Skin of body (tissue), 2 donors: Measurements from ENCODE around the gene TBCEL. TPM values are rescaled to one million over a fixed set of nuclear protein-coding genes. Genes with fewer than 3 reads are reported as not detected.
"Not testable (repeated sequence)": the region's sequence is repeated elsewhere in the genome, so short reads cannot be mapped to it uniquely, and the experiment has no call there.

ENCODE experiments used
- DNase-seq: peaks from one replicate; lab custom pipeline; 2025; lab: John Stamatoyannopoulos, UW
- total RNA-seq: library from RNA; depleted of rRNA; stranded (reverse); fragments of >200 nt; gene quantifications from one replicate; pipeline ENCODE4 v1.2.3, GENCODE V29; 2014

The TBCEL gene
- total RNA-seq, 1 donor from 2014 or later, result 28.6 TPM

GRCh38 chr11:121024989-121025388 lies 1.1 kb downstream of the TBCEL start:
- peak; percentile 13 for DNase-seq

- no peak for DNase-seq
These were observed 5.3 kb downstream of the TBCEL start for GRCh38 chr11:121029153-121029552.

DNA sequence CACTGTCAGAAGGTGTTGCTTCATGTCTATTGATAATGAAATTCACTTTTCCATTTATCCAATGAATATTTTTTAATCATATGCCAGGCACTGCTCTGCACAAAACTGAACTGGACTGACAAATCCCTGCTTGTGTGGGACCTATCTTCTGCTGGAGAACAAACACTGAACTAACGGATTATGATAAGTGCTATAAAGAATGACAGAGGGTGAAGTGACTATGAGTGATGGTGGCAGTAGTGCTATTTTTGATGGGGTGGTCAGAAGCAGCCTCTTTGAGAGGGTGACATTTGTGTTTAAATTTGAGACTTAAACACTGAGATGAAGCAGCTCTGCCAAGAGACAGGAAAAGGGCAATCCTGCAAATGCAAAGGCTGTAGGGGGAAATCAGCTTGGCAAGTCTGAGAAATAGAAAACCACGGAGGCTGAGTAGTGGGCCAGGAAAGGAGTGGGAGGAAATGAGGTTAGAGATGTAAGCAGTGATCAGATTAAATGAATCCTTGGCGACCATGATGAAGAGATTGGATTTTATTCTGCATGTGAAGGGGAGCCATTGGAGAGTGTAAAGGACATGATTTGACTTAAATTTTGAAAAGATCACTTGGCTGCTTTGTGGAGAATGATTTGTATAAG lies 6.0 kb downstream of the TBCEL start:
- DNase-seq, result no peak

- DNase-seq, result no peak
These were observed 7.3 kb downstream of the TBCEL start for GRCh38 chr11:121031167-121031566.

DNA sequence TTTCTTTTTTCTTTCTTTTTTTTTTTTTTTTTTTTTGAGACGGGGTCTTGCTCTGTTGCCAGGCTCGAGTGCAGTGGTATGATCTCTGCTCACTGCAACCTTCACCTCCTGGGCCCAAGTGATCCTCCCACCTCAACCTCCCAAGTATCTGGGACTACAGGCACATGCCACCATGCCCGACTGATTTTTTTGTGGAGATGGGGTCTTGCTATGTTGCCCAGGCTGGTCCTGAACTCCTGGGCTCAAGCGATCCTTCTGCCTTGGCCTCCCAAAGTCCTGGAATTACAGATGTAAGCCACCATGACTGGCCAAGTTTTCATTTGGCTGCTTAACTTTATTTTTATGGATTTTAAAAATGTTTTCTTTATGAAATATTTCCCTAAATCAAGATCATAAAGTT lies 7.7 kb downstream of the TBCEL start:
- DNase-seq, result not testable (repeated sequence)

DNA sequence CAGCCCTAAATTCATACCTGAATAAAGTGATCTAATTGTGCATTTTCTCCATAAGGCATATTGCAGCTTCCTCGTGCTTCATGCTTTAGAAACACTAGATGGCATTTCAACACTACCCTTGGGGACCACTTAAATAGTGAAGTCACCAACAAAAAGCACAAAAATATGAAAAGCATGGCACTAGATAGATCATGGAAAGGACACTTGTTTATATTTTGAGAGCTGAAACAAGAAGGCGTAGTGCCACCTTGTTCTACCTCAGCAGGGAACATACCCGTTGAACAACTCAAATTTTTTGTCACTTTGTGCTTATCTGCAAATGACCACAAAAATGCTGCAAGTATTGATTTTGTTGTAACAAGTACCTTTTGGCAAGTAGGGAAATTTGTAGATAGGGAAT lies 8.6 kb downstream of the TBCEL start:
- no peak for DNase-seq

GRCh38 chr11:121033635-121034034 lies 9.7 kb downstream of the TBCEL start:
- DNase-seq, result no peak

DNA sequence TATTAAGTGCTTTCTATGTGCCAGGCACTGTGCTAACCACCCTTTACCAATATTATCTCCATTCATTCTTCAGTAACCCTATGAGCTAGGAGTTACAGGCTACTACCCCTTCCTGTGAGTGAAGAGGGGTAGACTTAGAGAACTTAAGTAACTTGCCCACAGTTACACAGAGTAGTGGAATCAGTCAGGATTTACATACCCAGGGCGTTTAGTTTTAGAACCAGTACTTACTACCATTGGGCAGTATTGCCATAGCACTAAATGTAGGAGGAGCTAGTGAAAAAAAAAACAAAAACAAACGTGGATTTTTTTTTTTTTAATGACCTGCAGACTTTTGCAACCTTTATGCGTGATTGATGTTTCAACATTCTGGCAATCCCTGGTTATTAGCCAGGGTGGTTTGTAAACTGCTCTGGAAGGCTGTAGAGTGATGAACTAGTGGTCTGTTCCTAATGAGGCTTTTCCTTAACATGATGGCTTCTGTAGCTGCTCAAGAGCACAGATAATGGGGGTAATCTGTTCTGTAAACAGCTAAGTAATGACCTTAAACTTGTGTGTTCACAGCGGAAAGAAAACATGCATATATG lies 11.4 kb downstream of the TBCEL start:
- no peak for DNase-seq

- no peak for DNase-seq
These were observed 11.9 kb downstream of the TBCEL start for GRCh38 chr11:121035780-121036179.

DNA sequence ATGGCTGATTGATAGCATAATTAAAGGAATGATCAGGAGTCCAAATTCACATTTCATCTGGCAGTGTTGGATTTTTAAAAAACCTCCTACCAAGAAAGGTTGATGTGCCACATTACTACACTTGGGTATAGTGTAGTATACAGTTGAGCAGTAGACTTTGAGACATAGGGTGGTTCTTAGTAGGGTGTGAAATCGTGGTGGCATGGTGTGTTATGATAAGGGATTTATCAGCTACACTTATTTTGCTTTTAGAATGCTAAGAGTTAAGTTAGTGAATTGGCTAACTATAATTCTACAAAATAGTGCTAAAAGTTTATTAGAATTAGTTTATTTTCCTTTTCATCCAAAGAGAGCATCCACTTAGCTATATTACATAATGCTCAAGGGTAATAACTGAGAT lies 13.1 kb downstream of the TBCEL start:
- no peak for DNase-seq

DNA sequence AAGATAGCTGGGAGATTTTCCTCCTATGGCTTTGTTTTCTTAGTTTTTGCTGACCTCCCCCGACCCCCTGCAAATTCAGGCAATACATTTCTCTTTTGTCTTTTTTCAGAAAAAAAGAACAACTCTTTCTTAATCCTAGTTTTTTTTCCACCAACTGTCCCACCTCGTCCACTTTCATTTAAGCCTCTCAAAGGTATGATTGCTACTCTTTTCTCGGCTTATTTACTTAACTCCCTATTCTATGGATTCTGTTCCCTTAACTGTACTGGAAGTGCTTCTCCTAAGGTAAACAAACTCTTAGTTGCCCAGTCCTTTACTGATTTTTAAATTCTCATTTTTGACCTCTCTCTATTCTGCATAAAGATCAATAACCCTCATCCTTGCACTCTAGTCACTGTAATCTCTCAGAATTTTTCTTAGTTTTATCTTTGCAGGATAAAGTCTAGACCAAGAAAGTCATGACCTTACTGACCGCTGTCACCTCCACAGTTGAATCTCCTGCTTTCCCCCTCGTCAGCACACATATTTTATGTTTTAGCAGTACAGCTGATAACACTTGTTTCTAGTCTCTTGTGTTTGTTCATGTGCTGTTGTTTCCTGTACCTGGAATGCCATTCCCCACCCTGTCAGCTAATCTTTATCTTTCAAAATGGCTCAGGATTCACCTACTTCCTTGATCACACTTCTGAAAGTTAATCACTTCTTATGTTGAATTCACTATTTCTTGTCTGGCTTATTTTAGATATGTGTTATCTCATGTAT lies 14.9 kb downstream of the TBCEL start:
- no peak for DNase-seq

DNA sequence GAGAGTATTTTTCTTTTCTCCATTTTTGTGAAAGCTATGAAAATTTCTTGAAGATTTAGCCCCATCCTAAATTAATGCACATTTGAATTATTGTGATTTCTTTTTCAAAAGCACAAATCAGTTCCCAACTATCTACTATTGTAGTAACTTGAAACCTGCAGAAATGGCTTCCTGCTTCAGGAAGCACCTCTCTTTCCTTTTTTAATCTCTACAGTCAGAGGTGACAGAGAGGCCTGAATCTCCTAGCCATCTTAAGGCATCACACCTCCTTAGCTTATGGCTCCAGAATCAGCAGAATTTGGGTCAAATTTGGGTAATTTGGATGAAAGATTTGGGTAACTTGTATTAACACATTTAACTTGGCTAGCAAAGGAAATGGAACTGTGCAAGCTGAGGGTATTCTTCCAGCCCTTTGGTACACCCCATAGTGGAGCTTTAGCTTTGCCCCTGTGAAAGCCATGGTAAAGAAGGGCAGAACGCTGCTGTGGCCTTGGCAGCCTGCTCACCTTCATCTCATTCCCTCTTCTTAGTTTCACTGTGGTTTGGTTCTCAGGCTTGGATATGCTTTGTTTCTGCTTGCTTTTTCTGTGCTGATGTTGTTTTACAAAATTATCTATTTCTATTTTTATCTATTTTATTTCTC lies 16.2 kb downstream of the TBCEL start:
- DNase-seq, result no peak

DNA sequence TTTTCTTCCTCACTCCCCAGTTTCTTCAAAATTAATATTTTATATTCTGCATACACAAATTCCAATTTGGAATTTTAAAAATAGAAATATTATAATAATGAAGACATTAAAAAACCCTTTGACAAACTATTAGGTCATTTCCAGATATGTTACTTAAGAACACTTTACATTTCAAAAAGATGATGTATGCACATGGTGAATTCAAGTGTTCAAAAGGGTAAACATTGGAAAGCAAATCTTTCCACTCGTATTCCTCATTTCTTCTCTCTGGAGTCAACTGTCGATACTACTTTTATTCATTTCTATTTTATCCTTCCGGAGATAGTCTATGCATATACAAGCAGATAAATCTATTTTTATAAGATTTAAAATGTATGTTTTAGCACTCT lies 16.7 kb downstream of the TBCEL start:
- no peak for DNase-seq

- no peak for DNase-seq
These were observed 17.2 kb downstream of the TBCEL start for GRCh38 chr11:121041072-121041471.

DNA sequence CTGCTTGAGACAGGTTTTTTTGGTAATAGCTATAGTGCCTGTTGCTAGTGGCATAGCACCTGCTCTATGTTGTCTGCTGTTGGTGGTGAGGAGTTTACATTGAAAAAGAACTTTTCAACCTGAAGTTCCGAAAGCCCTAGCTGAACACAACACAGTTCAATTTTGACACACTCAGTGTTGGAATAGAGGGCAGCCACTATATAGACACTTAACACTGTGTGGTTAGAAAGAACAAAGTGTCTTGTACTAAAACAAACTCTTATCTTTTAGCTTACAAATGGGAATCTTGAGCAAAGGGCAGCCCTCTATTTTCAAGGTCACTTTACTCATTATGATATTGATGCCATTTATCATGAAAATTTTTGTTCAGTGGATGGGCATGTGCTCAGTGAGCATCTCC lies 18.4 kb downstream of the TBCEL start:
- DNase-seq, result no peak

- no peak for DNase-seq
These were observed 24.0 kb downstream of the TBCEL start for GRCh38 chr11:121047926-121048325.

DNA sequence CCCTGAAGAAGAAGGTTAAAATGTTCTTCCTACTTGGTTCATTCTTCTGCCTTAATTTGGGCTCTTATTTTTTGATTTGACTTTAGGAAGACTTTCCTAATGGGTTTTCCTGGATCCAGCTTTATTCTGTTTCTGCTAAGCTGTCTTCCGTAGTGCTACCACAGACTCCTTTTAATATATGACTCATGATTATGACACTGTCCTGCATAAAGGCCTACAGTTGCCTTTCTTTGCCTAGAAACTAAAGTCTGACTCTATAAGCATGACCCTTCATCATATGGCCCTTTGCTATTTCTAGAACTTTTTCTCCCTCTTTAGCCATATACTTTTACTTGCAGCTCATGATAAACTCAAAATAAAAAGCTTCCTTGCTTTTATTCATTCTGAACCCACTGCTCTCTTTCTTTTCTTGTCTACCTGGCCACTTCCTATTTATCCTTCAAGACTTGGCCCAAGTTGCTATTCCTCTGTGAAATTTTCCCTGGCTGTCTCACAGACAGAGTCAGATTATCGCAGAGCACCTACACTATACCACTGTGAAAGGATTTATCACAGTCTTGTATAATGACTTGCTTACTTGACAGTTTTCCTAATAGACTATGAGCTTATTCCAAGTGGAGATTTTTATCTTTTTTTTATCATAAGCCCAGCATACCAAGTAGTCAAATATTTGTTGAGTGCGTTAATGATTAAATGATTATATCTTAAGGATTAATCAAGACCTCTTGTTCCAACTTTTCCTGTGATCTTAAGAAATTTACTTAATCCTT lies 24.7 kb downstream of the TBCEL start:
- no peak for DNase-seq

- DNase-seq, result no peak
These were observed 29.3 kb downstream of the TBCEL start for GRCh38 chr11:121053244-121053643.

GRCh38 chr11:121054266-121054665 lies 30.4 kb downstream of the TBCEL start:
- no peak for DNase-seq

- DNase-seq, result no peak
These were observed 31.2 kb downstream of the TBCEL start for GRCh38 chr11:121055076-121055475.

- no peak for DNase-seq
These were observed 34.0 kb downstream of the TBCEL start for GRCh38 chr11:121057922-121058321.

GRCh38 chr11:121058941-121059340 lies 35.0 kb downstream of the TBCEL start:
- DNase-seq, result no peak
